Upper lobe of left lung (tissue), 6 donors: ENCODE measurements around the gene ACOT4. TPM values are rescaled to one million over a fixed set of nuclear protein-coding genes. Genes with fewer than 3 reads are reported as not detected.
A peak's percentile ranks its signal among the peaks of the same experiment; 100 is the strongest.
"Not testable (repeated sequence)": the region's sequence is repeated elsewhere in the genome, so short reads cannot be mapped to it uniquely, and the experiment has no call there.

Experiments
- ATAC-seq, 2 donors: fragments of 200-7000 bp; cut with Tn5 transposase; one replicate each; pipeline ENCODE4 v1.9.1; 2022; ENCODE audit warnings: mild to moderate bottlenecking in 2 of 2, moderate library complexity in 2 of 2; ENCODE audit not compliant: low FRiP score in 2 of 2
- DNase-seq, 2 donors: peaks; one replicate each; pipeline ENCODE4 v3.0.0-alpha.2; 2019 to 2020
- H3K27ac ChIP-seq, 4 donors: fragments of 200-600 bp; sonication (generic); one replicate each; pipeline ENCODE4 v1.5.1; 2016 to 2019
- H3K27me3 ChIP-seq, 4 donors: fragments of 200-600 bp; sonication (generic); one replicate each; pipeline ENCODE4 v1.5.1; 2017 to 2019
- H3K36me3 ChIP-seq, 4 donors: fragments of 200-600 bp; sonication (generic); one replicate each; pipeline ENCODE4 v1.5.1; 2016 to 2019
- H3K4me1 ChIP-seq, 4 donors: fragments of 200-600 bp; sonication (generic); one replicate each; pipeline ENCODE4 v1.5.1; 2018 to 2019
- H3K4me3 ChIP-seq, 4 donors: fragments of 200-600 bp; sonication (generic); one replicate each; pipeline ENCODE4 v1.5.1; 2017 to 2019; ENCODE audit warnings: mild to moderate bottlenecking in 2 of 4, moderate library complexity in 1 of 4
- H3K9me3 ChIP-seq, 4 donors: fragments of 200-600 bp; sonication (generic); one replicate each; pipeline ENCODE4 v1.5.1; 2018 to 2019
- EP300 ChIP-seq, 4 donors: sonication (generic); formaldehyde crosslinking; IDR thresholded peaks; one replicate each; pipeline ENCODE4 v1.5.1; 2017; ENCODE audit warnings: antibody characterized with exemption in 4 of 4, control low read depth in 2 of 4
- POLR2A ChIP-seq, 4 donors: fragments of 450-650 bp; IDR thresholded peaks; one replicate each; pipeline ENCODE4 v1.5.1; 2016 to 2017; ENCODE audit warnings: antibody characterized with exemption in 4 of 4, mild to moderate bottlenecking in 2 of 4
- WGBS, 2 donors: methylation state at CpG; one replicate each; pipeline ENCODE4 v1.1.5; 2017 to 2018; 5-methylcytosine and 5-hydroxymethylcytosine counted together
- total RNA-seq, 6 donors: library from RNA; depleted of rRNA in 4 of 6; stranded (reverse); fragments of >200 nt in 4 of 6; gene quantifications; one replicate each; pipeline versions ENCODE4 v1.1.0 to v1.2.1, GENCODE V29; 2016 to 2021
- TF ChIP-seq, protein P1 (sequence below), 6 experiments: fragments of 450-650 bp in 4 of 6; fragments of 200-600 bp in 2 of 6; sonication (generic) in 2 of 6; IDR thresholded peaks; one replicate each; pipeline ENCODE4 v1.5.1; 2016 to 2019; ENCODE audit warnings: antibody characterized with exemption in 6 of 6
- donor health status: DM: no; HTN: no; CAD: no; lungs with moderate emphysema.
- donor health status: DM: no; HTN: yes; CAD: no; lungs with severe emphysema.

Gene ACOT4
- total RNA-seq, 6 donors from 2014 or later = 1.3 to 6.4 (median 4.9) TPM; not detected in 1

DNA sequence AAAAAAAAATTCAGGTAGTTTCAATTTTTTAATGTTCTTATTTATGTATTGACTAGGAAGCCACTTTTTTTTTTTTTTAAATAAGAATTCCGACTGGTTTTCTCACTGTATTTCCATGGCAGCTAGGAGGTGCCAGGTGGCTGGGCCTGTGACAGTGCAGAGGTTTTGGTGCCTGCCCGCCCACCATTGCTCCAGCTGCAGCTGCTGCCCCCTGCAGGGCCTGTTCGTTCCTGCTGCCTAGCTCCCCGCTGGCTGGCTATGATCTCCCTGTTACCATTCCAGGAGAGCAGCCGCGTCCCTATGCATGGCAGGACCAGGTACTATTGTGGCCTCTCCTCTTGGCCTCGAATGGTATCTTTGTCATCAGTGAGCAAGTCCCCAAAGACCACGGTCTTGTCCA, 20.8 kb upstream of the ACOT4 start:
- 0 to 35% methylated on average over 1 to 8 of the region's 8 CpGs for WGBS, 2 donors
- not testable (repeated sequence) for H3K9me3 ChIP-seq, H3K4me3 ChIP-seq, H3K27me3 ChIP-seq, H3K27ac ChIP-seq
- peaks cover 0 to 13% (median 1%) of the 10 kb centered on the region in 4 donors for H3K36me3 ChIP-seq
- peak; percentile 82 to 87 for ATAC-seq
- TF ChIP-seq, protein P1, sequence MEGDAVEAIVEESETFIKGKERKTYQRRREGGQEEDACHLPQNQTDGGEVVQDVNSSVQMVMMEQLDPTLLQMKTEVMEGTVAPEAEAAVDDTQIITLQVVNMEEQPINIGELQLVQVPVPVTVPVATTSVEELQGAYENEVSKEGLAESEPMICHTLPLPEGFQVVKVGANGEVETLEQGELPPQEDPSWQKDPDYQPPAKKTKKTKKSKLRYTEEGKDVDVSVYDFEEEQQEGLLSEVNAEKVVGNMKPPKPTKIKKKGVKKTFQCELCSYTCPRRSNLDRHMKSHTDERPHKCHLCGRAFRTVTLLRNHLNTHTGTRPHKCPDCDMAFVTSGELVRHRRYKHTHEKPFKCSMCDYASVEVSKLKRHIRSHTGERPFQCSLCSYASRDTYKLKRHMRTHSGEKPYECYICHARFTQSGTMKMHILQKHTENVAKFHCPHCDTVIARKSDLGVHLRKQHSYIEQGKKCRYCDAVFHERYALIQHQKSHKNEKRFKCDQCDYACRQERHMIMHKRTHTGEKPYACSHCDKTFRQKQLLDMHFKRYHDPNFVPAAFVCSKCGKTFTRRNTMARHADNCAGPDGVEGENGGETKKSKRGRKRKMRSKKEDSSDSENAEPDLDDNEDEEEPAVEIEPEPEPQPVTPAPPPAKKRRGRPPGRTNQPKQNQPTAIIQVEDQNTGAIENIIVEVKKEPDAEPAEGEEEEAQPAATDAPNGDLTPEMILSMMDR (IDR thresholded peaks at IDR 0.05) = peak; percentile 51 to 67 (median 60)
- peaks cover 8 to 44% (median 25%) of the 10 kb centered on the region in 4 donors for H3K4me1 ChIP-seq
- peak; percentile 48 to 90 for DNase-seq

DNA sequence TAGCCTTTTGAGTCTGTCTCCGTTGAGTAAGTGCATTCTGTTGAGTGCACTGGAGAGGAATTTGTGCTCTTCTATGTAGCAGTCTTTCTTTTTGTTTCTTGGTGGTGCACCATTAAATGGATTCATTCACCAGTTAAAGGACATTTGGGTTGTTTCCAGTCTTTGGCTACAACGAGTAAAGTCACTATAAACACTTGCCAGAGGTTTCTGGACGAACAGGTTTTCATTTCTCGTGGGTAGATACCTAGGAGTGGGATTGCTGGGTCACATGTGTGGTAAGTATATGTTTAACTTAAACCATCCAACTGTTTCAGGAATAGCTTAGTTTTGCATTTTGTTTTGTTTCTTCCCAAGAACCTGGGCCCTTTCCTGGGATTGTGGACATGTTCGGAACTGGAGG, 18.6 kb upstream of the ACOT4 start:
- peaks cover 8 to 24% (median 13%) of the 10 kb centered on the region in 4 donors for H3K4me1 ChIP-seq
- ATAC-seq, H3K4me3 ChIP-seq, H3K27me3 ChIP-seq, DNase-seq, H3K27ac ChIP-seq, H3K9me3 ChIP-seq: not testable (repeated sequence)
- 72% methylated on average over 5 of the region's 5 CpGs; no CpG with 5 or more reads in 1 of the 2 donors for WGBS, 2 donors
- H3K36me3 ChIP-seq = peaks cover 0 to 16% (median 3%) of the 10 kb centered on the region in 4 donors

DNA sequence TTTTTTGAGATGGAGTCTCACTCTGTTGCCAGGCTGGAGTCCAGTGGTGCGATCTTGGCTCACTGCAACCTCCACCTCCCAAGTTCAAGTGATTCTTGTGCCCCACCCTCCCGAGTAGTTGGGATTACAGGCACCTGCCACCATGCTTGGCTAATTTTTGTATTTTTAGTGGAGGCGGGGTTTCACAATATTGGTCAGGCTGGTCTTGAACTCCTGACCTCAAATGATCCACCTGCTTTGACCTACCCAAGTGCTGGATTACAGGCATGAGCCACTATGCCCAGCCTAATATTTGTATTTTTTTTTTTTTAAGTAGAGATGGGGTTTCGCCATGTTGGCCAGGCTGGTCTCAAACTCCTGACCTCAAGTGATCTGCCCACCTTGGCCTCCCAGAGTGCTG, 17.9 kb upstream of the ACOT4 start:
- H3K27ac ChIP-seq, DNase-seq, ATAC-seq, H3K4me3 ChIP-seq, H3K27me3 ChIP-seq, H3K9me3 ChIP-seq: not testable (repeated sequence)
- Histone ChIP-seq H3K36me3 (peaks cover 0 to 23% (median 3%) of the 10 kb centered on the region in 4 donors), H3K4me1 (peaks cover under 1 to 17% (median 7%) of the 10 kb centered on the region in 4 donors)
- 76 to 89% methylated on average over 4 of the region's 4 CpGs for WGBS, 2 donors

DNA sequence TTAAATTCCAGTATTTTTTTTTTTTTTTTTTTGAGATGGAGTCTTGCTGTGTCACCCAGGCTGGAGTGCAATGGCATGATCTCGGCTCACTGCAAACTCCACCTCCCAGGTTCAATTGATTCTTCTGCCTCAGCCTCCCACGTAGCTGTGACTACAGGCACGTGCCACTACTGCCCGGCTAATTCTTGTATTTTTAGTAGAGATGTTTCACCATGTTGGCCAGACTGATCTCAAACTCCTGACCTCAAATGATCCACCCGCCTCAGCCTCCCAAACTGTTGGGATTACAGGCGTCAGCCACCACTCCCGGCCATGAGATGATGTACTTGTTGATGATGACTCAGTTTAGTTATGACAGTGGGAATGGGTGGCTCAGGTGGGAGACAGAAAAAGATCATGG, 17.4 kb upstream of the ACOT4 start:
- peaks cover 0 to 14% (median 4%) of the 10 kb centered on the region in 4 donors for H3K4me1 ChIP-seq
- peaks cover 0 to 24% (median 3%) of the 10 kb centered on the region in 4 donors for H3K36me3 ChIP-seq
- H3K27ac ChIP-seq, H3K4me3 ChIP-seq, H3K27me3 ChIP-seq, H3K9me3 ChIP-seq, ATAC-seq, DNase-seq: not testable (repeated sequence)
- WGBS, 2 donors = 90 to 94% methylated on average over 7 of the region's 7 CpGs

DNA sequence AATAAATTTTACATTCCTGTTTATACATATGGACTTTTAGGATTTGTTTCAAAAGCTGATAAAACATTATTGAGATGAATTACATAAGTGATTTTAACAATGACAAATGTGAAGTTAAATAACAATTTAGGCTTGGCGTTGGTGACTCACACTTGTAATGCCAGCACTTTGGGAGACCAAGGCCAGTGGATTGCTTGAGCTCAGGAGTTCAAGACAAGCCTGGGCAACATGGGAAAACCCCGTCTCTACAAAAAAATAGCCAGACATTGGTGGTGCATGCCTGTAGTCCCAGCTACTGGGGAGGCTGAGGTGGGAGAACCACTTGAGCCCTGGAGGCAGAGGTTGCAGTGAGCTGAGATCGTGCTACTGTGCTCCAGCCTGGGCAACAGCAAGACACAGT, 15.3 kb upstream of the ACOT4 start:
- Histone ChIP-seq H3K4me3 (no peak overlapping the region), H3K27me3 (no peaks in the 10 kb centered on the region), H3K4me1 (peaks cover 0 to under 1% (median 0%) of the 10 kb centered on the region in 4 donors), H3K36me3 (peaks cover 0 to 30% (median 3%) of the 10 kb centered on the region in 4 donors), H3K27ac (no peak overlapping the region), H3K9me3 (no peaks in the 10 kb centered on the region)
- ATAC-seq = no peak
- no peak for DNase-seq
- 86% methylated on average over 3 of the region's 3 CpGs for WGBS, 2 donors
- TF ChIP-seq, protein P1 (IDR thresholded peaks at IDR 0.05) = no peak
- TF ChIP-seq POLR2A (IDR thresholded peaks at IDR 0.05) (no peak), EP300 (IDR thresholded peaks at IDR 0.05) (no peak)

DNA sequence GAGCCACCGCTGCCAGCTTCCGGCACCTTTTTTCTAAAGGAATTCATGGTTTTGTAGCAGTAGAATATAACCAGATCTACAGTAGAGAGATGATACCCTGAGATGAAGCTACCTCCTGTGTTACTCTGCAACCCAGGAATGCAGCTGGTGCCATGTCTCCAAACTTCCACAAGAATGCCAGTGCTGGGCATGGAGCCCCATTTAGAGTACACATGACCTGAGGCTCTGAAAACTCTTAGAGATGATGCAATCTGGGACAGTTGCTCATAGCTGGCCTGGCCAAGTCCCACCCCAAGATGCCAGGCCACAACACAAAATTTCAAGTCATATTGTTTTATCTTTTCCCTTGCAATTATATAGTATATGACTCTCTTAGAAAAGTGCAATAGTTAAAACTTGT, 14.5 kb upstream of the ACOT4 start:
- peaks cover 0 to 30% (median 3%) of the 10 kb centered on the region in 4 donors for H3K36me3 ChIP-seq
- peak in 1 of 2 donors; percentile 29 for ATAC-seq
- WGBS, 2 donors = no CpG with 5 or more reads among the region's 2 CpGs
- H3K9me3 ChIP-seq, H3K4me1 ChIP-seq, H3K27ac ChIP-seq, H3K27me3 ChIP-seq, DNase-seq, H3K4me3 ChIP-seq: not testable (repeated sequence)

DNA sequence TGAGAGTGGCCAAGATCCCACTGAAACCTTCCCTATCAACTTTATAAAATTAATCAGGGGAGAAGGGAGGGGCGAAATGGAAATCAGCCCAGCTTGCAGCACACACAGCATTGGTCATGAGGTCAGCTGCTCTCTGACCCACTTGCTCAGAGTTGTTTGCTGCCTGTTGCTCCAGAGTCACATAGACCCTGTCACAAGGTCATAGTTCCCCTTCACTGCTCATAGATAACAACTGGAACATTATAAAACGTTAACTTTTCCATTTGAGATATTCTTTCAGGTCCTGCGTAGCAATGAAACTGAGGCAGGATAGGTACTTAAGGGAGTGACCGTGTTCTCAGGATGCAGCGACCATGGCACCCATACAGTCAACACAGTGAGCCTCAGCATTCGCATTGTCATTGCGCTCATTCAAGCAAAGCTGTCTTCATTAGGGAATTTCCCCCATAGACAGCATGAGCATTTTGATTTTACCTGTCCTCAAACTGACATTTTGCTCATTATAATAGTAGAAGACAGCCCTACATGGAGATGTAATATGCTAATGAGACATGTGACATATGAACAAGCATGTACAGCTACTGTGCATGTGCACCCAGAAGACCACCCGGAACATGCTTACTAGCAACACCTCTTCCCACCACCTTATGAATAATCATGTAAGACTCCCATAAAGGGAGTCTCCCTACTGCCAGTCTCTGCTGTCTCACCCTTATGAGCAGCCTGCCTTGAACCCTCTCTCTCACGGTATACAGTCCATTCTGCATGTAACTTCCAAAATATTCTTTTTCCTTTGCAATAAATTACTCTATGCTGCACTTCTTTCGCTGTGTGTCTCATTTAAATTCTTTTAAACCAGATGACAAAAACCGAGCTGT, 9.3 kb upstream of the ACOT4 start:
- not testable (repeated sequence) for H3K4me3 ChIP-seq, H3K27ac ChIP-seq, H3K27me3 ChIP-seq, DNase-seq, H3K4me1 ChIP-seq, H3K9me3 ChIP-seq
- peaks cover 0 to 17% (median 2%) of the 10 kb centered on the region in 4 donors for H3K36me3 ChIP-seq
- WGBS, 2 donors = 66 to 89% methylated on average over 5 to 11 of the region's 11 CpGs
- ATAC-seq = peak in 1 of 2 donors; percentile 68
